Mammary epithelial cell (primary cell): ENCODE data around the gene IGF2.

Experiments used
- CTCF ChIP-seq, 2 donors: IDR thresholded peaks in 1 of 2; conservative IDR thresholded peaks in 1 of 2; 2 replicates each; pipeline ENCODE4 v1.5.1; 2011 to 2012; ENCODE audit warnings: inconsistent platforms in 2 of 2, low read length in 2 of 2, mild to moderate bottlenecking in 2 of 2, control low read depth in 1 of 2, low read depth in 1 of 2; ENCODE audit not compliant: insufficient read depth in 1 of 2; ENCODE audit errors: extremely low read depth in 1 of 2
- EZH2 ChIP-seq: IDR thresholded peaks from 2 replicates; pipeline ENCODE4 v1.6.1; 2012; ENCODE audit warnings: low read length, inconsistent platforms, borderline replicate concordance

DNA sequence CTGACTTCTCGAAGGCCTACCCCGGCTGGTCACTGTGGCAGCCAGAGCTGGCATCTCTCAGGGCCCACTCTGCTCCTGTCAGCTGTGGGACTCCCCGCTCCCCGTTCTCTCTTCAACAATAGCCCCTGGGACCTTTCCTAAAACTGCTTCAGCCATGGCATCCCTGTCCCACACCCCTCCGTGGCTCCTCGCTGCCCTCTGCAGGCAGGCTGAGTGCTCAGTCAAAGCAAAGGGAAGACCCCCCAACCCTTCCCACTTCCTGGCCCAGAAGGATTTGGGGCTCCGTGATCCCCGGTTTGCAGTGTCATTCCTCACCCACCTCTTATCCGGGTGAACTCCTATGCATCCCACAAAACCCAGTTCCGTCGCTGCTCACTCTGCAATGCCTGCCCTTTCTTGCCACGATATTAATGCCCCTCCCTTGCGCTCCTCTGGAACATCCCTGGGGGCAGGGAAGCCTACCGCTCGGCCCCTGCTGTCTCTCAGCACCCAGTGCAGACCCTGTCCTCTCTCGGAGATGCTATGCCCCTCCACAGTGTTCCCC lies 34.0 kb upstream of the IGF2 start:
- TF ChIP-seq CTCF (conservative IDR thresholded peaks at IDR 0.05 in 1 of 2, IDR thresholded peaks at IDR 0.05 in 1 of 2; ENCODE audit: extremely low read depth in 1 of 2, insufficient read depth in 1 of 2, low read depth in 1 of 2, low read length in 2 of 2) (peak; percentile 20 to 45), EZH2 (no peak)
